Fibroblast of villous mesenchyme (primary cell): ENCODE data around the gene ADGRG7. TPM values are rescaled to one million over a fixed set of nuclear protein-coding genes. Genes with fewer than 3 reads are reported as not detected.
"Not testable (repeated sequence)": the region's sequence is repeated elsewhere in the genome, so short reads cannot be mapped to it uniquely, and the experiment has no call there.

Experiments used
- DNase-seq: peaks from one replicate; pipeline ENCODE4 v3.0.0-alpha.2; 2010; ENCODE audit warnings: low read depth
- H3K4me3 ChIP-seq: 2 replicates; pipeline ENCODE4 v1.5.1; 2011; ENCODE audit warnings: low read depth, mild to moderate bottlenecking, low read length
- CTCF ChIP-seq: IDR thresholded peaks from 2 replicates; pipeline ENCODE4 v1.5.1; 2012; ENCODE audit warnings: low read depth, mild to moderate bottlenecking, low read length; ENCODE audit not compliant: insufficient read depth
- total RNA-seq: library from RNA; depleted of rRNA; stranded (reverse); fragments of >200 nt; gene quantifications from 2 replicates; pipeline ENCODE4 v1.2.3, GENCODE V29; 2012

Gene ADGRG7
- total RNA-seq, 1 donor = not detected

- no peak overlapping the region for H3K4me3 ChIP-seq
- DNase-seq = no peak
- TF ChIP-seq CTCF = no peak
Measured at GRCh38 chr3:100653604-100654294, 44.3 kb downstream of the ADGRG7 start.

GRCh38 chr3:100656945-100657344, 47.5 kb downstream of the ADGRG7 start:
- no peak overlapping the region for H3K4me3 ChIP-seq
- DNase-seq = no peak
- TF ChIP-seq CTCF = no peak

GRCh38 chr3:100661294-100661693, 51.9 kb downstream of the ADGRG7 start:
- not testable (repeated sequence) for H3K4me3 ChIP-seq, DNase-seq

GRCh38 chr3:100662113-100662823, 52.9 kb downstream of the ADGRG7 start:
- no peak overlapping the region for H3K4me3 ChIP-seq
- DNase-seq = peak; percentile 58
- TF ChIP-seq CTCF = no peak

GRCh38 chr3:100665230-100665629, 55.8 kb downstream of the ADGRG7 start:
- H3K4me3 ChIP-seq = no peak overlapping the region
- DNase-seq = no peak
- no peak for TF ChIP-seq CTCF

- H3K4me3 ChIP-seq = not testable (repeated sequence)
- DNase-seq = peak; percentile 50
Measured at GRCh38 chr3:100666699-100667098, 57.3 kb downstream of the ADGRG7 start.

- DNase-seq, H3K4me3 ChIP-seq: not testable (repeated sequence)
Measured at GRCh38 chr3:100667316-100667715, 57.9 kb downstream of the ADGRG7 start.

GRCh38 chr3:100670995-100671394, 61.6 kb downstream of the ADGRG7 start:
- DNase-seq, H3K4me3 ChIP-seq: not testable (repeated sequence)

- H3K4me3 ChIP-seq = no peak overlapping the region
- DNase-seq = no peak
- no peak for TF ChIP-seq CTCF
Measured at GRCh38 chr3:100681496-100681895, 72.1 kb downstream of the ADGRG7 start.
